ENCODE measurements around the gene CD4. TPM values are rescaled to one million over a fixed set of nuclear protein-coding genes. Genes with fewer than 3 reads are reported as not detected.

The CD4 gene
- total RNA-seq, 2 donors from 2014 or later, result 11.6 to 24.2 TPM

DNA sequence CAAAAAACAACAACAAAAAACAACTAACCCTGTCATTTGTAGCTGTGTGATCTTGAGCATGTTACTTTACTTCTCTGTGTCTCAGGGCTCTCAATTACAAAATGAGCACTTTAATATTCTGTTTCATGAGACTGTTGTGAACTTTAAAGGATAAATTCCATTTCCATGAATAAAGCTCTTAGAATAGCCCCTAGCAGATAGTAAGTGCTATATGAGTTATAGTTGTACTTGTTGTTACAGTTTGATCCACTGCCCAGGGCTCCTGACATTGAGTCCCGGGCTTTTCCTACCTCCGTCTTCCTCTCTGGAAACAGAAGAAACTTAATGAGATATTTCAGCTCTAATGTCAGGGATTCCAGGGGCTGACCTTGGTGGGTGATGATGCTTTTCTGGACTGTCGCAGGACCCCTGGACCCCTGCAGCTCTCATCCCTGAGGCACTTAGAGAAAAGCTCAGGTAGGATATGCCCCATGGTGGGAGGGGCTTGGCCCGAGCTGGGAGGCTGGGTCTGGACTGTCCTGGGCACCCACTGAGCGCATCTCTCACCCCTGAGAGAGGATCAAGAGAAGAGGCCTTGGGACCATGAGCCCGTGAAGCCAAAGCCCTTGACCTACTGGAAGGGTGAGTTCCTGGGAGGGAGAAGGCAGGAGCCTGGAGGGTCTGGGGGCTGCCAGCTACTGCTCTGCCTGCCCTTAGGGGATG, 44.0 kb downstream of the CD4 start:
- DNase-seq (no peak), ATAC-seq (peak; percentile 12 to 16)
- intact Hi-C loops (cut with DNase I), result no loop called here

DNA sequence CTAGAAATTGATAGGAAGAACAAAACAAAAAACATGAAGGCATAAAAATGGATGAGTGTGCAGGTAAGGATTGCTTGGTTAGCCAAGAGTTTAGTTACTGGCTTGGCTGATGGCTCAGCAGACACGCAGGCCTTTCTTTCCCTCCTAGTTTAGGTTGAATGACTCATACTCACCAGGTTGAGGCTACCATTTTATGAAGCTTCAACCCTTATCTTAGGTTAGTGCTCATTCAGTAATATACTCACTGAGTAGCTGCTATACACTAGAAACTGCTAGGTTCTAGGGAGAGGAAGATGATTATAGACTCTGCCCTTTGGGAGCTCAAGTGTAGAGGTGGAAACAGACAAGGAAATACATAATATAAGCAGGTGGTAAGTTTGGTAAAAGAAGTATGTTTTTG, 44.9 kb downstream of the CD4 start:
- intact Hi-C loops (cut with DNase I), result no loop called here
- ATAC-seq (no peak), DNase-seq (no peak)

DNA sequence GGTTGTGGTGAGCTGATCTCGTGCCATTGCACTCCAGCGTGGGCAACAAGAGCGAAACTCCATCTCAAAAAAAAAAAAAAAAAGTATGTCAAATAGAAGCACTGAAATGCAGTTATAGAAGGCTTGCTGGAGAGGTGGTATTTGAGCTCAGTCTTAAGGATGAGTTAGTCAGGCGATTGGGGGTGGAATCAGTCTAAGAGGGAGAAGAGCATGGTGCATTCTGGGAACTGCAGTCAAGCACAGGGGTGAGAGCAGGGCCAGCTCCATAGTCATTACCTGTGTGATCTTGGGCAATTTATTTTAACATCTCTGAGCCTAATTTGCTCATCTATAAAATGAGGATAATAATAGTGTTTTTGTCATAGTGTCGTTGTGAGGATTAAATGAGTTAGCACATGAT, 45.5 kb downstream of the CD4 start:
- intact Hi-C loops (cut with DNase I), result no loop called here
- DNase-seq (no peak), ATAC-seq (no peak)

GRCh38 chr12:6836851-6837250, 47.5 kb downstream of the CD4 start:
- DNase-seq, result no peak
- intact Hi-C loops (cut with DNase I), result no loop called here
- ATAC-seq, result no peak

GRCh38 chr12:6837370-6838060, 48.2 kb downstream of the CD4 start:
- intact Hi-C loops (cut with DNase I), result no loop called here
- ATAC-seq (no peak), DNase-seq (no peak)

DNA sequence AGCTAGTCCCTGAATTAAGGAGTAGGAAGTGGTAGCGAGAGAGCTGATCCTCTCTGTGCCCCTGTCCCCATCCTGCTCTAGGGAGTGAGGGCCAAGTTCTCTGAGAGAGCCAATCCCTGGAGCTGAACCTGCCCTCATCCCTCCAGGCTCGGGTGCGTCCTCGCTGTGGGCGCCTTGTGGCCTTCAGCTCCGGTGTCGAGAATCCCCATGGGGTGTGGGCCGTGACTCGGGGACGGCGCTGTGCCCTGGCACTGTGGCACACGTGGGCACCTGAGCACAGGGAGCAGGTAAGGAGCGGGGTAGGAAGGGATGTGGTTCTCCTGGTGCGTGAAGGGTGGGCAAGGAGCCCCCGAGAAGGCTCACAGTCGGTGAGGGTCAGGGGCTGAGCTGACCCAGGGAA, 49.5 kb downstream of the CD4 start:
- no peak for ATAC-seq
- intact Hi-C loops (cut with DNase I), result no loop called here
- no peak for DNase-seq

DNA sequence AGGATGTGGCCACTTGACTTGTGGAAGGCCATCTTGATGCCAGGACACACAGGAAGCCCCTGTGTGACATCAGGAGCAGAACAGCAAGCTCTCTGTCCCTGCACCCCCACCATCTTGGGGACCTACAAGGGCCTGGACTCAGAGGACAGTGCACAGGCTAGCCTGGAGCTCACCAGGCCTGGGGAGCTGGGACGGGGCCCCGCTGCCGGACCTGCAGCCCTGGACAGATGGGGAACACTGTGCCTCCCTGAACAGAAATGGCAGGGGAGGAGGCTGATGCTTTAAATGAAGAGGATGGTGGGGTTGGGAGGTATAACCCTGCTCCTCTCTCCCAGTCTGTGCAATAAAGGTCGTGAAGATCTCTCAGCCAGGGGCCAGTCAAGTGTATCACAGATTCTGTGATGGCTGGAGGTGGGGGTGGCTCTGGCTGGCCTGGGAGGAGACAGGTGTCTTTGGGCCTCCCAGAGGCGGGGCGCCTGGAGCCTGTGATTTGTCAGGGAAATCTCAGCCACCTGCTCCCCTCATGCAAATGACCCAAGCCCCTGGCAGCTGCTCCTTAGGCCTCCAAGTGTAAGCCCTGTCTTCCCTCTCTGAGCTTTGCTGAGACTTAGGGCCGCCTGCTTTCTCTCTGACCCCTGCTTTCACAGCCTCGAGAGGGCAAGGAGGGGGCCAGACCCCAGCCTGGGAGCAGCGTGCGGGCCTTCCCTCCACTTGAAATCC, 50.3 kb downstream of the CD4 start:
- DNase-seq (no peak), ATAC-seq (no peak)
- intact Hi-C loops (cut with DNase I), result no loop called here

- intact Hi-C loops (cut with DNase I), result no loop called here
- DNase-seq, result no peak
- peak; percentile 2 to 18 for ATAC-seq
Measured at GRCh38 chr12:6840330-6840729, 51.0 kb downstream of the CD4 start.

- DNase-seq, result no peak
- peak; percentile 34 to 76 for ATAC-seq
- intact Hi-C loops (cut with DNase I), result no loop called here
Measured at GRCh38 chr12:6840761-6841515, 51.6 kb downstream of the CD4 start, which contains the start of gene GNB3. TSS of gene GNB3 (plus strand) at chr12:6840925. CDS start at chr12:6841288, 363 bp downstream.

DNA sequence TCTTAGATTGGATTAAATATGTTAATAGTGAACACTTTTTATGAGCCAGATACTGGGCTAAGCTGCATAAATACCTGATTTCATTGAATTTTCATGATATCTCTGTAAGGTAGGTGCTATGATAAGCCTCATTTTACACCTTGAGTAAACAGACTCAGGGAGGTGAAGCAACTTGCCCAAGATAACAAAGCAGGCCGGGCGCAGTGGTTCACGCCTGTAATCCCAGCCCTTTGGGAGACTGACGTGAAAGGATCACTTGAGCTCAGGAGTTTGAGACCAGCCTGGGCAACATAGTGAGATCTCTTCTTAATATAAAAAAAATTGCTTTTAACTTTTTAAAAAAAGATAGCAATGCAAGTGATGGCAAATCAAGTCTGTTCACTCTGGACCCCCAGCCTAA, 52.7 kb downstream of the CD4 start:
- intact Hi-C loops (cut with DNase I), result no loop called here
- DNase-seq (no peak), ATAC-seq (no peak)

GRCh38 chr12:6843118-6843902, 54.0 kb downstream of the CD4 start:
- intact Hi-C loops (cut with DNase I), result no loop called here
- no peak for ATAC-seq
- DNase-seq, result no peak

GRCh38 chr12:6845395-6845794, 56.1 kb downstream of the CD4 start:
- ATAC-seq (no peak), DNase-seq (no peak)
- intact Hi-C loops (cut with DNase I), result no loop called here

DNA sequence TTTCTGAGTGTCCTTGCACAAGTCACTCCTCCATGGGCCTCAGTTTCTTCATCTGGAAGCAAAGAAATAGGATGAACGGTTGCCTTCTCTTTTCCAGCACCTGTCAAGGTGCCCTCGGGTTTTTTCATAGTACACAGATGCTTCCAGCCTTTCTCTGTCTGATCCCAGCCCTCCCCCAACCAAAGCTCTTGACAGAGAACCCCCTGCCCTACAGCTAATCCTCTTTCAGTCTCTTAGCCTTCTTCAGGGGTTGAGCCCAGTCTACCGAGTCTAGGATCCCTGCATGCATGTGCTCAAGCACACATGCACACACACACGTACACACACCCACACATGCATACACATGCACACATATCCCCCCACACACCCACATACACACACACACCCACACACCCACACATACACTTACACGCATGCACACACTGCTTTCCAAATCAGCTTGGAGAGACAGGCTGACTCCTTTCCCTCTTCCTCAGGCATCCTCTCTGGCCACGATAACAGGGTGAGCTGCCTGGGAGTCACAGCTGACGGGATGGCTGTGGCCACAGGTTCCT, 57.1 kb downstream of the CD4 start:
- no peak for ATAC-seq
- intact Hi-C loops (cut with DNase I), result no loop called here

DNA sequence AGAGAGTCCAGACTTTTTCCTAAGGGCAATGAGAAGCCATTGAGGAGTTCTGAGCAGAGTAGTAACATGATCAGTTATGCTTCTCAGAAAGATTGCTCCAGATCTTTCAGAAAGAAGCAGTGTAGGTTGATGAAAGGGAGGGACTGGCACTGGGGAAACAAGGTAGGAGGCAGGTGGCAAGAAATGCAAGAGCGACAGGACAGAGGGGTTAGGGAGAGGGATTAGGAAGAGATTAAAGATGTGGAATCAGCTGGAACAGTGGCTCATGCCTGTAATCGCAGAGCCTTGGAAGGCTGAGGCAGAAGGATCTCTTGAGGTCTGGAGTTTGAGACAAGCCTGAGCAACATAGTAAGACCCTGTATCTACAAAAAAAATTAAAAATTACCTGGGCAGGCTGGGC, 58.3 kb downstream of the CD4 start:
- intact Hi-C loops (cut with DNase I), result no loop called here
- no peak for ATAC-seq
- no peak for DNase-seq

More for the DNA sequence above, 57.1 kb downstream of the CD4 start:
- no peak for DNase-seq

DNA sequence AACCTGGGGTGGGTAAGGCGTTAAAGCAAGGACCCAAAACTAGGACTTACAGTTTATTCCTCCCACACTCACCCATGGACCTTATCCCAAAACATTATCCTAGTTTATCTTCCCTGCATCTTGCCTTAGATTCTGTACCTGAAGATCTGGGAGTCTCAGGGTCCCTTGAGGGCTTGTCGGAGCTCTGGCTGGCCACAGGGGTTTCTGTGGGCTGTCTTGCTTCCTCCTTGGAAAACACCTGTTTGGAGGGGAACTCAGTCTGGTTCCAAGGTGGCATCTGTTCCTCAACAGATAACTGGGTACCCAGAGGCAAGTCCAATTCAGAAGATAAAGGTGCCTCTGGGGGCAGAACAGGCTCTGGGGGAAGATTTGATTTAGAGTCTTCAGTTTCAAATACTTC, 60.1 kb downstream of the CD4 start:
- ATAC-seq (no peak), DNase-seq (no peak)
- intact Hi-C loops (cut with DNase I), result no loop called here

DNA sequence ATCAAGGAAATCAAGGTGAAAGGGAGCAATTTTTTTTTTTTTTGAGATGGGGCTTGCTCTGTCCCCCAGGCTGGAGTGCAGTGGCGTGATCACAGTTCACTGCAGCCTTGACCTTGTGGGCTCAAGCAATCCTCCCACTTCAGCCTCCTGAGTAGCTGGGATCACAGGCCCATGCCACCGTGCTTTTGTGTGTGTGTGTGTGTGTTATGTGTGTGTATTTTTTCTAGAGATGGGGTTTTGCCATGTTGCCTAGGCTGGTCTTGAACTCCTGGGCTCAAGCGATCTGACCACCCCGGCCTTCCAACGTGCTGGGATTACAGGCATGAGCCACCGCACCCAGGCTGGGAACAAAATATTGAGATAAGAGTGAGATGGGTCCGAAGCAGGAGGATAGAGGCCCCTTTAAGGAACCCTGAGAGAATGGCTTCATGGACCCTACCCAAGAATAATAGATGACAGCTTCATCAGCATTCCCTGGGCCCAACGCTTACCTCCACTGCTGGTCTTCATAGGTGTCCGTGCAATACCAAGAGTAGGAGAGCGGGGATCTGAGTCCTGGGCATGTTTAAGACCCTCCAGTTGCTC, 60.7 kb downstream of the CD4 start:
- DNase-seq, result no peak
- intact Hi-C loops (cut with DNase I), result no loop called here
- no peak for ATAC-seq

DNA sequence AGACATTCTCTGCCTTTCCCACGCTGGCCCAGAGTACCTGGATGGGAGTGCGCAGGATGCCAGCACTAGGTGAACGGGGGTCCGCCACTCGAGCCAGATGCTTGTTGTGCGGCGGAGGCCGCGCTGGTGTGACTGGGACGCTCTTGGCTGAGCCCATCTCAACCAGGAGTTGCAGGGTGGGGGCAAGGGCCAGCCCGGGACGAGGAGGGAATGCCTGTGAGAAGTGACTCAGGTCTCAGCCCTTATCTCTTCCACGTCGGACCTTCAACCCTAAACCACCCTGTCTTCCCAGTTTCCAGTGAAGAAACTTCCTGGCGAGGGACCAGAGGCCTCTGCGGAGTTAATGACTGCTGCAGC, 61.4 kb downstream of the CD4 start:
- intact Hi-C loops (cut with DNase I), result no loop called here
- no peak for ATAC-seq
- no peak for DNase-seq

DNA sequence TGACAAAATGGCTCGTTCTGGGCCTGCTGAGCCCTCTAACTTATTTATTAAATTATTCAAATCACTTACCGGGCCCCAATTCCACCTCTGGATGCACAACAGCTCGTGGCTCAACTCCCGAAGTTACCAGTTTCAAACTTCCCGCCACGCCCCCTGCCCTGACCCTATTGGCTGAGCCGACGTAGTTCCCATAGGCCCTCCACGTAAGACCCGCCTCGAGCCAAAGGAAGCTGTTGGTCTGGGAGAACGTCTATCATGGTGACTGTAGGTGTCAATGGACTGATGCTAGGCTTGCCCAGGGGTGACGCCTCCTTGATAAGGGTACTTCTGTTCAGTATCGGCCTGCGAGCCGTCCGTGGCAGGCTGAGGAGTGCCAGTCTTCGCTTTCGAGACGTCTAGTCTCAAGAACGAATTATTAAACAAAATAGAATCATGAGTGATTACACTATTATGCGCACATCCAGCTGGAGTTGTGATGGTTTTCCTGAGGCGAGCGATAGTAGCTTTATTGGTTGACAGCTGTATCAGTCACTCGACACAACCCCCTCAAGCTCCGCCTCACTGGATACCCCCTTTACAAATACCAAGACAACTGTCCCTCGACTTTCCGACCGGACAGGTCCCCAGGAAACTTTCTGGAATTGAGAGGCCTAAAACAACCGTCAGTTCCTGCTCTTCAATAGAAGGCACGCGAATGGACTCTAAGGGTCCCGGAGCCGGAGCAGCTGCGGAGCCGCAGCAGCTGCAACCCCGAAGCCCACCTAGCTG, 62.0 kb downstream of the CD4 start, which contains the start of gene CDCA3:
Gene CDCA3, minus strand, starts transcription at position 134 of the 768 bp plus-strand sequence. CDS start 334 bp downstream, outside the sequence.
- ATAC-seq (peak; percentile 82 to 86), DNase-seq (peak; percentile 96)
- intact Hi-C loops (cut with DNase I), result no loop called here
